ENCODE results near the gene KIAA1217.

The KIAA1217 gene

GRCh38 chr10:24390746-24391145 is 181.8 kb downstream of the KIAA1217 start:
- Histone ChIP-seq H3K9me3 (ENCODE audit: insufficient read depth, low read length) (no peaks in the 10 kb centered on the region), H3K36me3 (ENCODE audit: low read length) (no peaks in the 10 kb centered on the region), H3K9me2 (replicated peaks; ENCODE audit: insufficient read depth, low read length) (no peaks in the 10 kb centered on the region), H3K27me3 (ENCODE audit: low read length) (no peaks in the 10 kb centered on the region), H4K20me1 (ENCODE audit: low read depth, low read length) (no peaks in the 10 kb centered on the region), H3K9ac (ENCODE audit: low read length) (no peak overlapping the region), H3K27ac (ENCODE audit: low read depth, low read length) (no peak overlapping the region), H2AFZ (ENCODE audit: low read depth, low read length, severe bottlenecking) (no peak overlapping the region), H3F3A (ENCODE audit: insufficient read depth) (no peaks in the 10 kb centered on the region), H3K4me3 (ENCODE audit: insufficient read depth, low read length, poor library complexity, severe bottlenecking) (no peak overlapping the region), H3K4me2 (ENCODE audit: low read depth, low read length, poor library complexity, severe bottlenecking) (no peak overlapping the region), H3K79me2 (ENCODE audit: insufficient read depth, low read length) (no peaks in the 10 kb centered on the region)
- TF ChIP-seq, protein P1, sequence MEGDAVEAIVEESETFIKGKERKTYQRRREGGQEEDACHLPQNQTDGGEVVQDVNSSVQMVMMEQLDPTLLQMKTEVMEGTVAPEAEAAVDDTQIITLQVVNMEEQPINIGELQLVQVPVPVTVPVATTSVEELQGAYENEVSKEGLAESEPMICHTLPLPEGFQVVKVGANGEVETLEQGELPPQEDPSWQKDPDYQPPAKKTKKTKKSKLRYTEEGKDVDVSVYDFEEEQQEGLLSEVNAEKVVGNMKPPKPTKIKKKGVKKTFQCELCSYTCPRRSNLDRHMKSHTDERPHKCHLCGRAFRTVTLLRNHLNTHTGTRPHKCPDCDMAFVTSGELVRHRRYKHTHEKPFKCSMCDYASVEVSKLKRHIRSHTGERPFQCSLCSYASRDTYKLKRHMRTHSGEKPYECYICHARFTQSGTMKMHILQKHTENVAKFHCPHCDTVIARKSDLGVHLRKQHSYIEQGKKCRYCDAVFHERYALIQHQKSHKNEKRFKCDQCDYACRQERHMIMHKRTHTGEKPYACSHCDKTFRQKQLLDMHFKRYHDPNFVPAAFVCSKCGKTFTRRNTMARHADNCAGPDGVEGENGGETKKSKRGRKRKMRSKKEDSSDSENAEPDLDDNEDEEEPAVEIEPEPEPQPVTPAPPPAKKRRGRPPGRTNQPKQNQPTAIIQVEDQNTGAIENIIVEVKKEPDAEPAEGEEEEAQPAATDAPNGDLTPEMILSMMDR (IDR thresholded peaks at IDR 0.05; ENCODE audit: insufficient read depth, low read length, poor library complexity, severe bottlenecking): no peak
- TF ChIP-seq EZH2phosphoT487 (conservative IDR thresholded peaks at IDR 0.05; ENCODE audit: low read length): no peak

DNA sequence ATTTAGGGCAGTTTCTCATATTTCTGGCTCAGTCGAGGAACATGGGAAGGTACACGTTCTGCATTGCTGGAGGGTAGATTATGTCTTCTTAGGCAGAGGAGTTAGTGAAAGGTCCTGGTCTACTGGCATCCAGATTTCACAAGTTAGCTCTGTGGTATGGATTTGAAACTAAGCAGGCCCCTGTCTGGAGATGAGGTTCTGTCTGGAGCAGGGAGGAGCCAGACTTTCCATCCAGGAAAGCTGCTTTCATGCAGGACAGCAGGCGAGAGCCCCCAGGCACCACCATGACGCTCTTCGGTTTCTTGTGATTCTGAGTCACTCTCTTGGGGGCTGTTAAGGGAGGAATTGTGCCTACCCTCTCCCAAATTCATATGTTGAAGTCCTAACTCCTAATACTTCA is 184.3 kb downstream of the KIAA1217 start:
- H3K9me2 ChIP-seq (replicated peaks; ENCODE audit: insufficient read depth, low read length): no peaks in the 10 kb centered on the region
- H2AFZ ChIP-seq (ENCODE audit: low read depth, low read length, severe bottlenecking): no peak overlapping the region
- no peak overlapping the region for H3K4me2 ChIP-seq (ENCODE audit: low read depth, low read length, poor library complexity, severe bottlenecking)
- H3F3A ChIP-seq (ENCODE audit: insufficient read depth): no peaks in the 10 kb centered on the region
- no peaks in the 10 kb centered on the region for H3K9me3 ChIP-seq (ENCODE audit: insufficient read depth, low read length)
- H3K36me3 ChIP-seq (ENCODE audit: low read length): no peaks in the 10 kb centered on the region
- no peaks in the 10 kb centered on the region for H4K20me1 ChIP-seq (ENCODE audit: low read depth, low read length)
- no peaks in the 10 kb centered on the region for H3K79me2 ChIP-seq (ENCODE audit: insufficient read depth, low read length)
- no peak overlapping the region for H3K4me3 ChIP-seq (ENCODE audit: insufficient read depth, low read length, poor library complexity, severe bottlenecking)
- TF ChIP-seq EZH2phosphoT487 (conservative IDR thresholded peaks at IDR 0.05; ENCODE audit: low read length): no peak
- TF ChIP-seq, protein P1 (IDR thresholded peaks at IDR 0.05; ENCODE audit: insufficient read depth, low read length, poor library complexity, severe bottlenecking): no peak
- H3K27ac ChIP-seq (ENCODE audit: low read depth, low read length): no peak overlapping the region
- H3K27me3 ChIP-seq (ENCODE audit: low read length): no peaks in the 10 kb centered on the region
- H3K9ac ChIP-seq (ENCODE audit: low read length): no peak overlapping the region

GRCh38 chr10:24394461-24395190 is 185.7 kb downstream of the KIAA1217 start:
- Histone ChIP-seq H3K27me3 (ENCODE audit: low read length) (no peaks in the 10 kb centered on the region), H3K4me2 (ENCODE audit: low read depth, low read length, poor library complexity, severe bottlenecking) (no peak overlapping the region), H3K4me3 (ENCODE audit: insufficient read depth, low read length, poor library complexity, severe bottlenecking) (no peak overlapping the region), H3K9me2 (replicated peaks; ENCODE audit: insufficient read depth, low read length) (no peaks in the 10 kb centered on the region), H3K79me2 (ENCODE audit: insufficient read depth, low read length) (no peaks in the 10 kb centered on the region), H3F3A (ENCODE audit: insufficient read depth) (no peaks in the 10 kb centered on the region), H3K9me3 (ENCODE audit: insufficient read depth, low read length) (no peaks in the 10 kb centered on the region), H3K9ac (ENCODE audit: low read length) (no peak overlapping the region), H4K20me1 (ENCODE audit: low read depth, low read length) (no peaks in the 10 kb centered on the region), H3K27ac (ENCODE audit: low read depth, low read length) (no peak overlapping the region), H3K36me3 (ENCODE audit: low read length) (no peaks in the 10 kb centered on the region), H2AFZ (ENCODE audit: low read depth, low read length, severe bottlenecking) (no peak overlapping the region)
- TF ChIP-seq, protein P1 (IDR thresholded peaks at IDR 0.05; ENCODE audit: insufficient read depth, low read length, poor library complexity, severe bottlenecking): no peak
- no peak for TF ChIP-seq EZH2phosphoT487 (conservative IDR thresholded peaks at IDR 0.05; ENCODE audit: low read length)
